H1 (cell line): Measurements from ENCODE around the gene GNLY. TPM values are rescaled to one million over a fixed set of nuclear protein-coding genes. Genes with fewer than 3 reads are reported as not detected.

Experiments
- CTCF ChIA-PET: fragments of 300-600 bp; sonication (Branson Sonifier 250); formaldehyde crosslinking; loops from one replicate; lab custom pipeline; 2021; ENCODE audit not compliant: partially characterized antibody; lab: Charles Lee
- POLR2A ChIA-PET: fragments of 300-600 bp; sonication (Branson Sonifier 250); formaldehyde crosslinking; loops from one replicate; lab custom pipeline; 2021; ENCODE audit warnings: inconsistent platforms; ENCODE audit not compliant: partially characterized antibody; lab: Charles Lee
- DNase-seq, 2 experiments: peaks; one replicate each; pipeline versions ENCODE4 v3.0.0 to v3.0.0-alpha.2; 2010 to 2022; ENCODE audit warnings: low spot score in 2 of 2, low read depth in 1 of 2, mixed read lengths in 1 of 2
- FAIRE-seq: peaks from 2 replicates; lab custom pipeline; 2011; peaks lifted over from hg19 to GRCh38; lab: Jason Lieb, UNC
- H2AFZ ChIP-seq: 2 replicates; pipeline ENCODE4 v1.8.1; 2012; ENCODE audit warnings: low read length, inconsistent platforms
- H2AK5ac ChIP-seq: 2 replicates; pipeline ENCODE4 v1.6.1; 2013; ENCODE audit warnings: low read depth, low read length
- H2BK120ac ChIP-seq: replicated peaks from 2 replicates; pipeline ENCODE3; 2013; ENCODE audit warnings: low read depth, low read length, inconsistent platforms
- H2BK12ac ChIP-seq: 2 replicates; pipeline ENCODE4 v1.6.1; 2013; ENCODE audit warnings: low read depth, low read length
- H2BK15ac ChIP-seq: 2 replicates; pipeline ENCODE4 v1.6.1; 2013; ENCODE audit warnings: low read length
- H2BK20ac ChIP-seq: 2 replicates; pipeline ENCODE4 v1.6.1; 2013; ENCODE audit warnings: low read length
- H2BK5ac ChIP-seq: 2 replicates; pipeline ENCODE4 v1.6.1; 2013; ENCODE audit warnings: low read depth, low read length
- H3K14ac ChIP-seq: 2 replicates; pipeline ENCODE4 v1.6.1; 2013; ENCODE audit warnings: inconsistent platforms; ENCODE audit not compliant: insufficient read length
- H3K18ac ChIP-seq: 2 replicates; pipeline ENCODE4 v1.6.1; 2013; ENCODE audit warnings: low read length; ENCODE audit errors: extremely low read depth
- H3K23ac ChIP-seq: 2 replicates; pipeline ENCODE4 v1.6.1; 2013; ENCODE audit warnings: inconsistent platforms; ENCODE audit not compliant: insufficient read length
- H3K23me2 ChIP-seq: 2 replicates; pipeline ENCODE4 v1.6.1; 2013; ENCODE audit warnings: low read depth, low read length
- H3K27ac ChIP-seq: 2 replicates; pipeline ENCODE4 v1.6.1; 2011; ENCODE audit warnings: low read depth, low read length, inconsistent platforms
- H3K27me3 ChIP-seq, 4 experiments: replicated peaks in 1 of 4; 1 replicate in 1 of 4; 2 replicates in 3 of 4; pipeline versions ENCODE4 v1.6.1 to v1.8.1; 2011 to 2013; ENCODE audit warnings: low read length in 3 of 4, mild to moderate bottlenecking in 3 of 4, inconsistent platforms in 2 of 4, mixed read lengths in 2 of 4, moderate library complexity in 1 of 4; ENCODE audit not compliant: control insufficient read depth in 3 of 4, insufficient read depth in 3 of 4; ENCODE audit errors: extremely low read depth in 1 of 4
- H3K36me3 ChIP-seq, 4 experiments: 2 replicates each; pipeline versions ENCODE4 v1.6.1 to v1.8.1; 2011 to 2013; ENCODE audit warnings: mild to moderate bottlenecking in 4 of 4, low read length in 3 of 4, moderate library complexity in 2 of 4, control low read depth in 1 of 4, inconsistent platforms in 1 of 4; ENCODE audit not compliant: insufficient read depth in 4 of 4, control insufficient read depth in 2 of 4
- H3K4ac ChIP-seq: replicated peaks from 2 replicates; pipeline ENCODE3; 2013; ENCODE audit warnings: low read length, low read depth, mixed read lengths, inconsistent platforms; ENCODE audit not compliant: insufficient read length
- H3K4me1 ChIP-seq, 4 experiments: replicated peaks in 1 of 4; 1 replicate in 1 of 4; 2 replicates in 3 of 4; pipeline versions ENCODE4 v1.6.1 to v1.8.1; 2011 to 2013; ENCODE audit warnings: low read length in 3 of 4, inconsistent platforms in 2 of 4, mixed read lengths in 1 of 4; ENCODE audit not compliant: insufficient read depth in 4 of 4, control insufficient read depth in 3 of 4
- H3K4me2 ChIP-seq, 2 experiments: 2 replicates each; pipeline versions ENCODE4 v1.6.1 to v1.8.1; 2011 to 2013; ENCODE audit warnings: low read depth in 2 of 2, low read length in 2 of 2, control low read depth in 1 of 2, inconsistent platforms in 1 of 2, mild to moderate bottlenecking in 1 of 2; ENCODE audit not compliant: insufficient read depth in 1 of 2
- H3K4me3 ChIP-seq, 4 experiments: fragments of 200-600, 300-600 bp in 1 of 4; sonication (generic), shearing (Covaris generic), sonication (Bioruptor Twin) in 1 of 4; 2 replicates each; pipeline versions ENCODE4 v1.5.1 to v1.8.1; 2011 to 2016; ENCODE audit warnings: low read length in 4 of 4, low read depth in 3 of 4, control low read depth in 2 of 4, inconsistent platforms in 2 of 4, mild to moderate bottlenecking in 2 of 4, mixed read lengths in 1 of 4, moderate library complexity in 1 of 4; ENCODE audit not compliant: insufficient read depth in 2 of 4; ENCODE audit errors: extremely low read depth in 1 of 4
- H3K56ac ChIP-seq: replicated peaks from 2 replicates; pipeline ENCODE3; 2013; ENCODE audit warnings: low read depth, mild to moderate bottlenecking, mixed read lengths, low read length, inconsistent platforms; ENCODE audit not compliant: insufficient read length
- H3K79me1 ChIP-seq: 2 replicates; pipeline ENCODE4 v1.6.1; 2013; ENCODE audit warnings: low read depth, low read length, control low read depth
- H3K79me2 ChIP-seq, 2 experiments: 2 replicates each; pipeline versions ENCODE4 v1.6.1 to v1.8.1; 2012 to 2013; ENCODE audit warnings: low read length in 2 of 2, mild to moderate bottlenecking in 2 of 2, inconsistent platforms in 1 of 2; ENCODE audit not compliant: insufficient read depth in 2 of 2, control insufficient read depth in 1 of 2
- H3K9ac ChIP-seq, 4 experiments: replicated peaks in 1 of 4; 1 replicate in 1 of 4; 2 replicates in 3 of 4; pipeline versions ENCODE4 v1.6.1 to v1.8.1; 2011 to 2013; ENCODE audit warnings: low read depth in 3 of 4, low read length in 3 of 4, control low read depth in 2 of 4, mild to moderate bottlenecking in 2 of 4, moderate library complexity in 2 of 4, inconsistent platforms in 1 of 4; ENCODE audit errors: extremely low read depth in 1 of 4
- H3K9me3 ChIP-seq, 2 experiments: 2 replicates each; pipeline versions ENCODE4 v1.6.1 to v1.8.1; 2012 to 2013; ENCODE audit warnings: mild to moderate bottlenecking in 2 of 2, moderate library complexity in 2 of 2, control low read depth in 1 of 2, inconsistent platforms in 1 of 2, low read depth in 1 of 2, low read length in 1 of 2, mixed read lengths in 1 of 2; ENCODE audit not compliant: insufficient read depth in 2 of 2
- H4K20me1 ChIP-seq, 2 experiments: replicated peaks in 1 of 2; 2 replicates each; pipeline versions ENCODE3 to v1.8.1; 2011 to 2013; ENCODE audit warnings: inconsistent platforms in 2 of 2, low read length in 2 of 2, mild to moderate bottlenecking in 1 of 2; ENCODE audit not compliant: insufficient read depth in 2 of 2, control insufficient read depth in 1 of 2
- H4K5ac ChIP-seq: 2 replicates; pipeline ENCODE4 v1.6.1; 2013; ENCODE audit warnings: low read length, low read depth, mixed read lengths, inconsistent platforms; ENCODE audit not compliant: insufficient read length
- H4K8ac ChIP-seq: 2 replicates; pipeline ENCODE4 v1.8.0; 2013; ENCODE audit warnings: mild to moderate bottlenecking, moderate library complexity, low read length, inconsistent platforms; ENCODE audit not compliant: insufficient read depth; ENCODE audit errors: extremely low read depth
- H4K91ac ChIP-seq: replicated peaks from 2 replicates; pipeline ENCODE3; 2013; ENCODE audit warnings: low read length, mixed read lengths, inconsistent platforms; ENCODE audit not compliant: insufficient read length
- CEBPB ChIP-seq: IDR thresholded peaks from 2 replicates; pipeline ENCODE4 v1.6.1; 2012; ENCODE audit warnings: low read depth, low read length
- GABPA ChIP-seq: IDR thresholded peaks from 2 replicates; pipeline ENCODE4 v1.6.1; 2011; ENCODE audit warnings: mild to moderate bottlenecking, low read length, moderate library complexity, borderline replicate concordance; ENCODE audit not compliant: insufficient read depth
- TBP ChIP-seq: IDR thresholded peaks from 2 replicates; pipeline ENCODE4 v1.6.1; 2011; ENCODE audit warnings: low read depth, low read length, improper control_type of control experiment
- TCF12 ChIP-seq: IDR thresholded peaks from 2 replicates; pipeline ENCODE4 v1.6.1; 2011; ENCODE audit warnings: low read depth, mild to moderate bottlenecking, low read length
- WGBS, 2 experiments: shearing (Covaris generic) in 1 of 2; methylation state at CpG; one replicate each; pipeline versions ENCODE4 v1.1.6 to v1.1.7; 2013 to 2015; ENCODE audit warnings: low lambda C conversion rate in 2 of 2, mixed read lengths in 2 of 2, inconsistent platforms in 1 of 2, low coverage in 1 of 2, missing lambda C conversion rate in 1 of 2; ENCODE audit not compliant: insufficient replicate concordance in 2 of 2, insufficient coverage in 1 of 2, insufficient read length in 1 of 2; ENCODE audit errors: extremely low coverage in 1 of 2, missing lambda C conversion rate in 1 of 2; 5-methylcytosine and 5-hydroxymethylcytosine counted together
- polyA plus RNA-seq, 7 experiments: library from polyadenylated mRNA; depleted of rRNA in 3 of 7; stranded (reverse) in 5 of 7; unstranded in 2 of 7; fragments of >200 nt in 5 of 7; fragments of 200-250 nt in 2 of 7; gene quantifications; 1 replicate in 5 of 7; 2 replicates in 1 of 7; 4 replicates in 1 of 7; pipeline versions ENCODE4 v1.2.1 to v1.2.3, GENCODE V29; 2011 to 2013; ENCODE audit warnings: missing spikeins in 2 of 7, mixed read lengths in 2 of 7
- total RNA-seq: library from RNA; stranded (reverse); fragmentation: NEBNext Ultra II Directional; extraction: Animal tissue kit (Norgen Biotek cat#: 25700); gene quantifications from 2 replicates; pipeline ENCODE4 v1.2.1, GENCODE V29; 2021
- TF ChIP-seq, protein P1 (sequence below): IDR thresholded peaks from 2 replicates; pipeline ENCODE4 v1.6.1; 2012; ENCODE audit warnings: inconsistent platforms

GNLY gene
- total and polyA plus RNA-seq, 2 of the 8 experiments (the other 6 are each of a cell fraction or from before 2014, with no cell fraction given), result 0.03 TPM; not detected in 1

DNA sequence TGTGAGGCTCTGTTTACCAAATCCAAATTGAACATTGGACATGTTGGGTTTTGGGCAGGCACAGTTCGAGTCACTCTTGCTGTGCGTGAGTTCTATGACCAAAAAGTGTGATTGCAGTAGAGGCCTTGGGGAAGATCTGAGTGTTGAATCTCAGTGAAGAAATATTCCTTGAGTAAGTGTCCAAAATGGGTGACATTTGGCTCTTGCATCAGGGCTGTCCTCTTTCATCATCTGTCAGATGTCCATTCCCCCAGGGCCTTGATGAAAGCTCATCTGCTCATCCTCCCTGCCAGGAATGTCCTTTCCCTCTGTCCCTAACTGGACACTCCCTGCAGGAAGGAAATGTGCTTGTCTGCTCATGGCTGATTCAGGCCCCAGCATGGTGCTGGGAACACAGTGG, 19.7 kb upstream of the GNLY start:
- Histone ChIP-seq H4K8ac (no peak overlapping the region), H2AFZ (no peak overlapping the region), H2BK120ac (no peak overlapping the region), H2BK5ac (no peak overlapping the region), H3K4me2 (no peak overlapping the region), H3K4ac (no peak overlapping the region), H2BK15ac (no peak overlapping the region), H3K18ac (no peak overlapping the region), H3K27ac (no peak overlapping the region), H2BK12ac (no peak overlapping the region), H3K4me1 (peaks cover 0 to 7% (median 1%) of the 10 kb centered on the region in 4 experiments; a peak in 2 of 7 replicates), H3K23me2 (no peaks in the 10 kb centered on the region), H3K9me3 (no peaks in the 10 kb centered on the region), H4K91ac (no peak overlapping the region), H3K79me2 (no peaks in the 10 kb centered on the region), H3K79me1 (no peaks in the 10 kb centered on the region), H2AK5ac (no peak overlapping the region), H3K9ac (no peak overlapping the region), H4K20me1 (no peaks in the 10 kb centered on the region), H3K4me3 (no peak overlapping the region), H3K56ac (no peak overlapping the region), H3K14ac (no peak overlapping the region), H3K27me3 (no peaks in the 10 kb centered on the region), H3K36me3 (no peaks in the 10 kb centered on the region), H3K23ac (no peak overlapping the region), H4K5ac (no peak overlapping the region), H2BK20ac (no peak overlapping the region)
- ChIA-PET CTCF (interaction anchor here (1.2 to 1.7 kb wide), 5 partner anchors 8 to 76 kb away, joined by 3 to 4 read pairs (median 3); no protein-coding TSS in a partner anchor), POLR2A (interaction anchor here (1.3 to 3.1 kb wide), 2 partner anchors 10 to 15 kb away, joined by 3 to 9 read pairs; no protein-coding TSS in a partner anchor)
- DNase-seq, result no peak
- 81% methylated on average over 2 of the region's 2 CpGs; no CpG with 5 or more reads in 1 of the 2 experiments for WGBS, 2 experiments
- TF ChIP-seq GABPA (no peak), TBP (no peak), TCF12 (no peak), CEBPB (no peak)
- TF ChIP-seq, protein P1, sequence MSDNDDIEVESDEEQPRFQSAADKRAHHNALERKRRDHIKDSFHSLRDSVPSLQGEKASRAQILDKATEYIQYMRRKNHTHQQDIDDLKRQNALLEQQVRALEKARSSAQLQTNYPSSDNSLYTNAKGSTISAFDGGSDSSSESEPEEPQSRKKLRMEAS, result no peak
- no peak for FAIRE-seq
